Measurements from ENCODE around the gene KANK3. TPM values are rescaled to one million over a fixed set of nuclear protein-coding genes. Genes with fewer than 3 reads are reported as not detected.

KANK3 gene
- total RNA-seq, 1 experiment from 2014 or later = 1.2 TPM

DNA sequence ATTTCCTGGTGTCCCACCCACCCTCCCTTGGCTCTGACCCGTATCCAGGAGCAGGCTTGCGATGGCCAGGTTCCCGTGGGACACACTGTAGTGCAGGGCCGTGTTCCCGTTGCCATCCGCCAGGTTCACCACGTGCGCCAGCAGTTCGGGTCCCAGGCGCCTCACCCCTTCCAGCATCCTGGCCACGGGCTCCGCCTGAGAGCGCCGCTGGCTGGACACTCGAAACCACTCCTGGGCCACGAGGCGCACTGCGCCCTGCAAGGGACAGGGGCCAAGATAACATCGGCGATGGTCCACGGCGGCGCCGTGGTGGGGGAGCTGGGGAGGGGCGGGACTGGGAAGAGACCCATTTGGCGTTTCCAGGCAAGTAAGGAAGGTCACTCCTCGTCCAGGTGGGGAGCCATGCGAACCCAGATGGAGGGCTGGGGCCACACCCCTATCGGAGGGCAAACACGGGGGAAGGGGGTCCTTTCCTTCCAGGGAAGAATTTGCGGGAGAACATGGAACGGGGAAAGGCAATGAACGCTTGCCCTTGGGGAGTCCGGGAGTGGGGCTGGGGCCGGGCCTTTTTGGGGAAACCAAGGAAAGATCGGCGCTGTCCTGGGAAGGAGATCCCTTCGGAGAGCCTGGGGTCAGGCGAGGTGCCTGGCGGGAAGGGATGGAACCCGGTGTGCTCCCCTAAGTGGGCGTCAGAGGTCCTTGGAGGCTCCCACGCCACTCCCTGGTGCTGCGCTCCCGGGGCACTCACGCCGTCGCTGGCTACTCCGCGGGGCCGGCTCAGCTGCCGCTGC is 9.9 kb downstream of the KANK3 start:
- ChIA-PET POLR2A (interaction anchor here (0.6 to 0.7 kb wide), 2 partner anchors 10 to 100 kb away, joined by 3 to 5 read pairs; no protein-coding TSS in a partner anchor), CTCF (no interaction called here)
- no peaks in the 10 kb centered on the region for H3K4me1 ChIP-seq (ENCODE audit: control insufficient read depth, insufficient read depth, low read length)
- no peaks in the 10 kb centered on the region for H3K36me3 ChIP-seq (ENCODE audit: control insufficient read depth, insufficient read depth, low read length)
- H3K27me3 ChIP-seq (ENCODE audit: control insufficient read depth, insufficient read depth, low read length) = no peaks in the 10 kb centered on the region; the same call in 1 of the 2 replicates
- intact Hi-C loops (cut with micrococcal nuclease; ENCODE audit: unreplicated experiment) = no loop called here
- TF ChIP-seq TCF7L2 (IDR thresholded peaks at IDR 0.05; ENCODE audit: low read depth, low read length) = no peak
- no peak for TF ChIP-seq SIN3A (IDR thresholded peaks at IDR 0.05; ENCODE audit: borderline replicate concordance, insufficient read depth, low read depth, low read length)
- TF ChIP-seq POLR2AphosphoS5 (IDR thresholded peaks at IDR 0.05; ENCODE audit: low read depth, low read length) = no peak
- TF ChIP-seq, protein P1, sequence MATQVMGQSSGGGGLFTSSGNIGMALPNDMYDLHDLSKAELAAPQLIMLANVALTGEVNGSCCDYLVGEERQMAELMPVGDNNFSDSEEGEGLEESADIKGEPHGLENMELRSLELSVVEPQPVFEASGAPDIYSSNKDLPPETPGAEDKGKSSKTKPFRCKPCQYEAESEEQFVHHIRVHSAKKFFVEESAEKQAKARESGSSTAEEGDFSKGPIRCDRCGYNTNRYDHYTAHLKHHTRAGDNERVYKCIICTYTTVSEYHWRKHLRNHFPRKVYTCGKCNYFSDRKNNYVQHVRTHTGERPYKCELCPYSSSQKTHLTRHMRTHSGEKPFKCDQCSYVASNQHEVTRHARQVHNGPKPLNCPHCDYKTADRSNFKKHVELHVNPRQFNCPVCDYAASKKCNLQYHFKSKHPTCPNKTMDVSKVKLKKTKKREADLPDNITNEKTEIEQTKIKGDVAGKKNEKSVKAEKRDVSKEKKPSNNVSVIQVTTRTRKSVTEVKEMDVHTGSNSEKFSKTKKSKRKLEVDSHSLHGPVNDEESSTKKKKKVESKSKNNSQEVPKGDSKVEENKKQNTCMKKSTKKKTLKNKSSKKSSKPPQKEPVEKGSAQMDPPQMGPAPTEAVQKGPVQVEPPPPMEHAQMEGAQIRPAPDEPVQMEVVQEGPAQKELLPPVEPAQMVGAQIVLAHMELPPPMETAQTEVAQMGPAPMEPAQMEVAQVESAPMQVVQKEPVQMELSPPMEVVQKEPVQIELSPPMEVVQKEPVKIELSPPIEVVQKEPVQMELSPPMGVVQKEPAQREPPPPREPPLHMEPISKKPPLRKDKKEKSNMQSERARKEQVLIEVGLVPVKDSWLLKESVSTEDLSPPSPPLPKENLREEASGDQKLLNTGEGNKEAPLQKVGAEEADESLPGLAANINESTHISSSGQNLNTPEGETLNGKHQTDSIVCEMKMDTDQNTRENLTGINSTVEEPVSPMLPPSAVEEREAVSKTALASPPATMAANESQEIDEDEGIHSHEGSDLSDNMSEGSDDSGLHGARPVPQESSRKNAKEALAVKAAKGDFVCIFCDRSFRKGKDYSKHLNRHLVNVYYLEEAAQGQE (IDR thresholded peaks at IDR 0.05; ENCODE audit: insufficient read depth in 1 of 2, low read depth in 2 of 2, low read length in 1 of 2) = no peak
- TF ChIP-seq, protein P2, sequence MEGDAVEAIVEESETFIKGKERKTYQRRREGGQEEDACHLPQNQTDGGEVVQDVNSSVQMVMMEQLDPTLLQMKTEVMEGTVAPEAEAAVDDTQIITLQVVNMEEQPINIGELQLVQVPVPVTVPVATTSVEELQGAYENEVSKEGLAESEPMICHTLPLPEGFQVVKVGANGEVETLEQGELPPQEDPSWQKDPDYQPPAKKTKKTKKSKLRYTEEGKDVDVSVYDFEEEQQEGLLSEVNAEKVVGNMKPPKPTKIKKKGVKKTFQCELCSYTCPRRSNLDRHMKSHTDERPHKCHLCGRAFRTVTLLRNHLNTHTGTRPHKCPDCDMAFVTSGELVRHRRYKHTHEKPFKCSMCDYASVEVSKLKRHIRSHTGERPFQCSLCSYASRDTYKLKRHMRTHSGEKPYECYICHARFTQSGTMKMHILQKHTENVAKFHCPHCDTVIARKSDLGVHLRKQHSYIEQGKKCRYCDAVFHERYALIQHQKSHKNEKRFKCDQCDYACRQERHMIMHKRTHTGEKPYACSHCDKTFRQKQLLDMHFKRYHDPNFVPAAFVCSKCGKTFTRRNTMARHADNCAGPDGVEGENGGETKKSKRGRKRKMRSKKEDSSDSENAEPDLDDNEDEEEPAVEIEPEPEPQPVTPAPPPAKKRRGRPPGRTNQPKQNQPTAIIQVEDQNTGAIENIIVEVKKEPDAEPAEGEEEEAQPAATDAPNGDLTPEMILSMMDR (IDR thresholded peaks at IDR 0.05) = no peak
- no peaks in the 10 kb centered on the region for H3K9me3 ChIP-seq (ENCODE audit: control insufficient read depth, insufficient read depth, low read depth, low read length)
- H3K27ac ChIP-seq (ENCODE audit: low read length) = no peak overlapping the region
- DNase-seq (ENCODE audit: low read depth, low spot score) = no peak
- no TSS peak for BruUV-seq (replicated peaks)
- no peak for ATAC-seq
- in situ Hi-C loops (cut with HindIII; ENCODE audit: low pct_unique_long_range_greater_than_20kb, low sequenced_read_pairs) = no loop called here
- no peak overlapping the region for H3K4me3 ChIP-seq (ENCODE audit: low read depth in 2 of 2, low read length in 2 of 2)

DNA sequence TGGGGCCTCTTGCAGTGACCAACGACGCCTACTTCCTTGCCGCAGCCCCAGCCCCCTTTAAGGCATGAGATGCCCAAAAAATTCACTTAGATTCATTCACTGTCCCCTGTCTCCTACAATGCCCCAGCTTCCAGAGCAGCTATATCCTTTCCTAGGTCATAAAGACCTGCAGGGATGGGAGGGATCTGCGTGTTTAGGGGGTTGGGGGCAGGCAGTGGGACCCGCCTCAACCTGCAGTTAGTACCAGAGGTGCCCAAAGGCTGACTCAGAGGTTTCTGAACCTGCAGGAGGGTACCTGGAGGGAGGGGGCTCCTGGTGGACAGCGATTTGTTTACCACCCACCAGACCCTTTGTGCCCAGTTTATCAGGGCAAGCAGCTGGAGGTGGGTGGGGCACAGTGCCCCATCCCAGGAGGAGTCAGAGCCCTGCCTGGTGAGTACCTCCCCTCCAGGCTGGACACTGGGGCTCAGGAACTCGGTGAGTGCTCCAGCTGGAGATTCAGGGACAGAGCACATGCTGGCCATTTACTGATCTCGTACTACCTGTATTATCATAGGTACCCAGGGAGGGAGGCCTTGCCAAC is 11.7 kb downstream of the KANK3 start:
- POLR2A ChIA-PET = no interaction called here

More for the DNA sequence above, 11.7 kb downstream of the KANK3 start:
- ATAC-seq (no peak), DNase-seq (ENCODE audit: low read depth, low spot score) (no peak)
- no peak overlapping the region for H3K27ac ChIP-seq (ENCODE audit: low read length)
- no peaks in the 10 kb centered on the region for H3K36me3 ChIP-seq (ENCODE audit: control insufficient read depth, insufficient read depth, low read length)
- no peaks in the 10 kb centered on the region for H3K9me3 ChIP-seq (ENCODE audit: control insufficient read depth, insufficient read depth, low read depth, low read length)
- H3K4me3 ChIP-seq (ENCODE audit: low read depth in 2 of 2, low read length in 2 of 2) = no peak overlapping the region
- H3K4me1 ChIP-seq (ENCODE audit: control insufficient read depth, insufficient read depth, low read length) = no peaks in the 10 kb centered on the region
- in situ Hi-C loops (cut with HindIII; ENCODE audit: low pct_unique_long_range_greater_than_20kb, low sequenced_read_pairs) (no loop called here), intact Hi-C loops (cut with micrococcal nuclease; ENCODE audit: unreplicated experiment) (no loop called here)
- no peaks in the 10 kb centered on the region; the same call in 1 of the 2 replicates for H3K27me3 ChIP-seq (ENCODE audit: control insufficient read depth, insufficient read depth, low read length)
- TF ChIP-seq, protein P2 (IDR thresholded peaks at IDR 0.05) = no peak
- TF ChIP-seq SIN3A (IDR thresholded peaks at IDR 0.05; ENCODE audit: borderline replicate concordance, insufficient read depth, low read depth, low read length) (no peak), POLR2AphosphoS5 (IDR thresholded peaks at IDR 0.05; ENCODE audit: low read depth, low read length) (no peak), TCF7L2 (IDR thresholded peaks at IDR 0.05; ENCODE audit: low read depth, low read length) (no peak)
- TF ChIP-seq, protein P1 (IDR thresholded peaks at IDR 0.05; ENCODE audit: insufficient read depth in 1 of 2, low read depth in 2 of 2, low read length in 1 of 2) = no peak
- BruUV-seq (replicated peaks) = no TSS peak
- CTCF ChIA-PET = interaction anchor here (0.5 to 0.6 kb wide), 2 partner anchors 64 to 158 kb away, joined by 3 to 5 read pairs; no protein-coding TSS in a partner anchor
